H9 (cell line): ENCODE data around the gene RAD51C. TPM values are rescaled to one million over a fixed set of nuclear protein-coding genes. Genes with fewer than 3 reads are reported as not detected.

Source experiments
- DNase-seq: peaks from one replicate; pipeline ENCODE4 v3.0.0-alpha.2; 2017
- H2AFZ ChIP-seq: one replicate; pipeline ENCODE4 v1.6.1; 2013; ENCODE audit warnings: mild to moderate bottlenecking, low read length, control low read depth, moderate library complexity
- H2AK5ac ChIP-seq: 2 replicates; pipeline ENCODE4 v1.6.1; 2013; ENCODE audit warnings: low read length, control low read depth, mixed read lengths; ENCODE audit not compliant: insufficient read length
- H2BK120ac ChIP-seq: one replicate; pipeline ENCODE4 v1.6.1; 2013; ENCODE audit warnings: low read depth, mild to moderate bottlenecking, low read length, control low read depth, inconsistent platforms; ENCODE audit not compliant: poor library complexity, severe bottlenecking
- H2BK12ac ChIP-seq: 2 replicates; pipeline ENCODE4 v1.6.1; 2013; ENCODE audit warnings: low read length, control low read depth, mixed read lengths, low read depth; ENCODE audit not compliant: insufficient read length
- H2BK15ac ChIP-seq: 2 replicates; pipeline ENCODE4 v1.6.1; 2013; ENCODE audit warnings: low read depth, low read length, control low read depth
- H2BK20ac ChIP-seq: one replicate; pipeline ENCODE4 v1.6.1; 2013; ENCODE audit warnings: low read depth, mild to moderate bottlenecking, low read length, control low read depth, inconsistent platforms; ENCODE audit not compliant: poor library complexity, severe bottlenecking
- H2BK5ac ChIP-seq: 2 replicates; pipeline ENCODE4 v1.6.1; 2013; ENCODE audit warnings: low read length, control low read depth, mixed read lengths; ENCODE audit not compliant: insufficient read length
- H3K14ac ChIP-seq: 2 replicates; pipeline ENCODE4 v1.6.1; 2013; ENCODE audit warnings: low read length, control low read depth; ENCODE audit not compliant: insufficient read depth
- H3K18ac ChIP-seq: 2 replicates; pipeline ENCODE4 v1.6.1; 2013; ENCODE audit warnings: low read depth, mild to moderate bottlenecking, mixed read lengths, low read length, control low read depth; ENCODE audit not compliant: insufficient read length
- H3K23ac ChIP-seq: 2 replicates; pipeline ENCODE4 v1.6.1; 2013; ENCODE audit warnings: low read length, control low read depth, mixed read lengths, low read depth; ENCODE audit not compliant: insufficient read length
- H3K23me2 ChIP-seq: 2 replicates; pipeline ENCODE4 v1.6.1; 2013; ENCODE audit warnings: low read depth, mild to moderate bottlenecking, mixed read lengths, low read length, control low read depth; ENCODE audit not compliant: insufficient read length, poor library complexity, severe bottlenecking
- H3K27ac ChIP-seq: 2 replicates; pipeline ENCODE4 v1.5.1; 2013; ENCODE audit warnings: low read length, control low read depth, mixed read lengths, low read depth; ENCODE audit not compliant: insufficient read length
- H3K27me3 ChIP-seq: 2 replicates; pipeline ENCODE4 v1.6.1; 2013; ENCODE audit warnings: low read length, control low read depth, inconsistent platforms; ENCODE audit not compliant: insufficient read depth
- H3K4ac ChIP-seq: 2 replicates; pipeline ENCODE4 v1.6.1; 2013; ENCODE audit warnings: low read depth, mild to moderate bottlenecking, control low read depth, inconsistent platforms, low read length, moderate library complexity
- H3K4me1 ChIP-seq: 2 replicates; pipeline ENCODE4 v1.6.1; 2013; ENCODE audit warnings: low read length, control low read depth, inconsistent platforms; ENCODE audit not compliant: insufficient read depth
- H3K4me2 ChIP-seq: 2 replicates; pipeline ENCODE4 v1.6.1; 2013; ENCODE audit warnings: low read length, control low read depth, mixed read lengths; ENCODE audit not compliant: insufficient read length, insufficient read depth
- H3K56ac ChIP-seq: 2 replicates; pipeline ENCODE4 v1.6.1; 2013; ENCODE audit warnings: low read depth, mild to moderate bottlenecking, mixed read lengths, low read length, control low read depth; ENCODE audit not compliant: insufficient read length
- H3K79me1 ChIP-seq: 2 replicates; pipeline ENCODE4 v1.6.1; 2013; ENCODE audit warnings: low read depth, mild to moderate bottlenecking, moderate library complexity, low read length, control low read depth, inconsistent platforms; ENCODE audit not compliant: insufficient read depth, poor library complexity, severe bottlenecking
- H3K79me2 ChIP-seq: 2 replicates; pipeline ENCODE4 v1.6.1; 2013; ENCODE audit warnings: low read length, control low read depth, inconsistent platforms; ENCODE audit not compliant: insufficient read depth
- H3K9ac ChIP-seq: 2 replicates; pipeline ENCODE4 v1.6.1; 2013; ENCODE audit warnings: low read length, control low read depth, mixed read lengths; ENCODE audit not compliant: insufficient read length; ENCODE audit errors: extremely low read depth
- H3K9me3 ChIP-seq: one replicate; pipeline ENCODE4 v1.6.1; 2013; ENCODE audit warnings: low read depth, low read length, inconsistent platforms; ENCODE audit not compliant: control insufficient read depth
- H3T11ph ChIP-seq: one replicate; pipeline ENCODE4 v1.6.1; 2013; ENCODE audit warnings: mild to moderate bottlenecking, low read length, control low read depth, inconsistent platforms
- H4K20me1 ChIP-seq: one replicate; pipeline ENCODE4 v1.6.1; 2013; ENCODE audit not compliant: control insufficient read depth, insufficient read length, insufficient read depth
- H4K5ac ChIP-seq: 2 replicates; pipeline ENCODE4 v1.6.1; 2013; ENCODE audit warnings: low read depth, mild to moderate bottlenecking, mixed read lengths, low read length, control low read depth; ENCODE audit not compliant: insufficient read length
- H4K8ac ChIP-seq: replicated peaks from 2 replicates; pipeline ENCODE4 v1.6.1; 2013; ENCODE audit warnings: low read length, control low read depth, mixed read lengths, low read depth; ENCODE audit not compliant: insufficient read length
- H4K91ac ChIP-seq: 2 replicates; pipeline ENCODE4 v1.6.1; 2013; ENCODE audit warnings: low read depth, mild to moderate bottlenecking, moderate library complexity, mixed read lengths, low read length, control low read depth; ENCODE audit not compliant: insufficient read length
- H3K27ac Mint-ChIP-seq, 3 experiments: 2 replicates in 2 of 3; 3 replicates in 1 of 3; pipeline ENCODE4 v1.8.0; 2020 to 2021; ENCODE audit warnings: mixed read lengths in 3 of 3, mild to moderate bottlenecking in 1 of 3, moderate library complexity in 1 of 3
- H3K27me3 Mint-ChIP-seq: 2 replicates; pipeline ENCODE4 v1.8.0; 2021; ENCODE audit warnings: low read depth, mild to moderate bottlenecking, moderate library complexity, mixed read lengths
- H3K36me3 Mint-ChIP-seq, 3 experiments: 2 replicates in 2 of 3; 3 replicates in 1 of 3; pipeline ENCODE4 v1.8.0; 2020 to 2021; ENCODE audit warnings: low read depth in 3 of 3, mixed read lengths in 3 of 3; ENCODE audit not compliant: insufficient read depth in 1 of 3
- H3K4me1 Mint-ChIP-seq, 2 experiments: 2 replicates each; pipeline ENCODE4 v1.8.0; 2020; ENCODE audit warnings: mixed read lengths in 2 of 2
- H3K4me3 Mint-ChIP-seq, 2 experiments: 2 replicates in 1 of 2; 3 replicates in 1 of 2; pipeline ENCODE4 v1.8.0; 2020 to 2021; ENCODE audit warnings: mild to moderate bottlenecking in 2 of 2, mixed read lengths in 2 of 2, moderate library complexity in 1 of 2
- H3K9me3 Mint-ChIP-seq, 2 experiments: 2 replicates in 1 of 2; 3 replicates in 1 of 2; pipeline ENCODE4 v1.8.0; 2020; ENCODE audit warnings: mild to moderate bottlenecking in 2 of 2, mixed read lengths in 2 of 2, moderate library complexity in 1 of 2
- CTCF ChIP-seq: fragments of 200-600 bp; sonication (generic); conservative IDR thresholded peaks from 3 replicates; pipeline ENCODE4 v1.8.0; 2021; ENCODE audit warnings: antibody characterized with exemption, mild to moderate bottlenecking
- WGBS: extraction: QIAGEN DNeasy Blood & Tissue Kit; methylation state at CpG from one replicate; pipeline ENCODE4 v1.1.7; 2013; ENCODE audit warnings: missing lambda C conversion rate, low lambda C conversion rate, mixed read lengths; ENCODE audit not compliant: insufficient read length; ENCODE audit errors: extremely low coverage; 5-methylcytosine and 5-hydroxymethylcytosine counted together
- total RNA-seq: library from RNA; stranded (reverse); gene quantifications from 2 replicates; pipeline ENCODE4 v1.2.1, GENCODE V29; 2021

RAD51C gene
- total RNA-seq, 1 experiment from 2014 or later: 11.3 TPM

GRCh38 chr17:58660621-58661020 lies 31.8 kb upstream of the RAD51C start:
- Histone ChIP-seq H3K9ac (no peak overlapping the region), H3K18ac (no peak overlapping the region), H2BK15ac (no peak overlapping the region), H2BK20ac (no peak overlapping the region), H3K23me2 (no peaks in the 10 kb centered on the region), H3K27ac (no peak overlapping the region), H3K4me2 (no peak overlapping the region), H3K79me2 (no peaks in the 10 kb centered on the region), H3K56ac (no peak overlapping the region), H3K23ac (no peak overlapping the region), H3K27me3 (no peaks in the 10 kb centered on the region), H3K14ac (no peak overlapping the region), H4K91ac (no peak overlapping the region), H2BK120ac (no peak overlapping the region), H2BK12ac (no peak overlapping the region), H2BK5ac (no peak overlapping the region), H4K20me1 (no peaks in the 10 kb centered on the region), H4K5ac (no peak overlapping the region), H3K79me1 (no peaks in the 10 kb centered on the region), H3K4ac (no peak overlapping the region), H3K4me1 (no peaks in the 10 kb centered on the region; the same call in 1 of the 2 replicates), H2AK5ac (no peak overlapping the region), H2AFZ (no peak overlapping the region), H3T11ph (no peak overlapping the region), H4K8ac (no peak overlapping the region), H3K9me3 (no peaks in the 10 kb centered on the region)
- no CpG with 5 or more reads among the region's 4 CpGs for WGBS
- DNase-seq: no peak
- peaks cover 18 to 19% of the 10 kb centered on the region in 2 experiments for H3K4me1 Mint-ChIP-seq
- TF ChIP-seq CTCF: no peak
- peak overlapping the region in 1 of 3 experiments; percentile 0; a peak in 2 of 7 replicates for H3K27ac Mint-ChIP-seq
- H3K27me3 Mint-ChIP-seq: peaks cover 19% of the 10 kb centered on the region
- H3K9me3 Mint-ChIP-seq: peaks cover 0 to 5% of the 10 kb centered on the region in 2 experiments; a peak in 1 of 5 replicates
- no peaks in the 10 kb centered on the region for H3K36me3 Mint-ChIP-seq
- no peak overlapping the region for H3K4me3 Mint-ChIP-seq
